Kidney (tissue), 14 donors: ENCODE results near the gene TNKS1BP1. TPM values are rescaled to one million over a fixed set of nuclear protein-coding genes. Genes with fewer than 3 reads are reported as not detected.
"Not testable (repeated sequence)": the region's sequence is repeated elsewhere in the genome, so short reads cannot be mapped to it uniquely, and the experiment has no call there.

Experiments used
- DNase-seq, 5 donors: peaks; one replicate each; pipeline ENCODE4 v3.0.0-alpha.2; 2013 to 2020
- FAIRE-seq: peaks from 2 replicates; lab custom pipeline; 2012; peaks lifted over from hg19 to GRCh38; lab: Jason Lieb, UNC
- H3K27ac ChIP-seq, 2 donors: one replicate each; pipeline ENCODE4 v1.7.0; 2013; ENCODE audit warnings: low read depth in 2 of 2, low read length in 2 of 2, inconsistent platforms in 1 of 2
- H3K27me3 ChIP-seq: one replicate; pipeline ENCODE4 v1.7.1; 2013; ENCODE audit warnings: low read length, inconsistent platforms; ENCODE audit not compliant: control insufficient read depth, insufficient read depth
- H3K36me3 ChIP-seq, 3 donors: one replicate each; pipeline versions ENCODE4 v1.7.0 to v1.7.1; 2013; ENCODE audit warnings: low read length in 3 of 3, control low read depth in 1 of 3, inconsistent platforms in 1 of 3; ENCODE audit not compliant: insufficient read depth in 3 of 3, control insufficient read depth in 2 of 3
- H3K4me1 ChIP-seq, 3 donors: one replicate each; pipeline versions ENCODE4 v1.7.0 to v1.7.1; 2013; ENCODE audit warnings: low read length in 3 of 3, inconsistent platforms in 1 of 3, low read depth in 1 of 3; ENCODE audit not compliant: control insufficient read depth in 2 of 3, insufficient read depth in 2 of 3
- H3K4me3 ChIP-seq, 3 donors: one replicate each; pipeline versions ENCODE4 v1.7.0 to v1.8.1; 2013; ENCODE audit warnings: low read length in 3 of 3, control low read depth in 1 of 3, inconsistent platforms in 1 of 3
- H3K9ac ChIP-seq, 3 donors: one replicate each; pipeline versions ENCODE4 v1.7.0 to v1.7.1; 2013; ENCODE audit warnings: low read length in 3 of 3, control low read depth in 1 of 3, inconsistent platforms in 1 of 3
- H3K9me3 ChIP-seq, 3 donors: one replicate each; pipeline versions ENCODE4 v1.7.0 to v1.7.1; 2013; ENCODE audit warnings: low read length in 3 of 3, control low read depth in 1 of 3, inconsistent platforms in 1 of 3; ENCODE audit not compliant: control insufficient read depth in 2 of 3, insufficient read depth in 1 of 3
- CTCF ChIP-seq: IDR thresholded peaks from 3 replicates; pipeline ENCODE4 v1.5.1; 2012; ENCODE audit warnings: mild to moderate bottlenecking, moderate library complexity, borderline replicate concordance; ENCODE audit not compliant: insufficient read depth; ENCODE audit errors: extremely low read depth
- intact Hi-C: fragments of 100-400 bp; cut with DNase I; formaldehyde crosslinking; loops from one replicate; pipeline ENCODE4 v1.11.1; 2022
- polyA plus RNA-seq: library from polyadenylated mRNA; stranded (reverse); fragments of 350-450 nt; fragmentation: Illumina TruSeq; extraction: RNeasy Lipid Tissue Mini Kit (QIAGEN cat#74804); gene quantifications from one replicate; pipeline ENCODE4 v1.2.3, GENCODE V29; 2014; ENCODE audit warnings: low read depth, low replicate concordance; ENCODE audit not compliant: insufficient read depth
- total RNA-seq: library from RNA; stranded (reverse); fragmentation: NEBNext Ultra II Directional; extraction: Animal tissue kit (Norgen Biotek cat#: 25700); gene quantifications from one replicate; pipeline ENCODE4 v1.2.1, GENCODE V29; 2021
- donor health status: control.
- donor health status: control.
- donor health status: control.
- donor health status: control.
- donor health status: control.
- donor health status: DM: yes; HTN: yes; CAD: no.
- donor health status: Normal renal cell carcinoma (clear cell type).

TNKS1BP1 gene
- total and polyA plus RNA-seq, 2 donors from 2014 or later = 53.3 to 206 TPM

DNA sequence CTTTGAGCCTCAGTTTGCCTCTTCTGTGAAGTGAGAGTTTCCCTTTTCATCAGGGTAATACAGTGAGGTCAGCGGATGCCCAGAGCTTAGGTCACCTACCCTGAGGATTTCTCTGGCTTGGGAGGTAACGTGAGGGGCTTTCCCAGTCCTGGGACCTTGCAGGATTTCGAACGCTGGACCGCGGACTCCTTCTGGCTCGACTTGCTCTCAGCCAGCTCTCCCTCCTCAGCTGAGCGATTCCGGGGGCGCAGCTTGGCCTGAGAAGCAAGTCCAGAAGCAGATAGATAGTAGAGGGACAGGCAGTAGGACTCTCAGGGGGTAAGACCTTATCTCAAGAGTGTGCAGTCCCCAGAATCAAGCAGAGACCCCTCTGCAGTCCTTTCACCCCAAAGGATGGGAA lies 24.0 kb downstream of the TNKS1BP1 start:
- FAIRE-seq = no peak

DNA sequence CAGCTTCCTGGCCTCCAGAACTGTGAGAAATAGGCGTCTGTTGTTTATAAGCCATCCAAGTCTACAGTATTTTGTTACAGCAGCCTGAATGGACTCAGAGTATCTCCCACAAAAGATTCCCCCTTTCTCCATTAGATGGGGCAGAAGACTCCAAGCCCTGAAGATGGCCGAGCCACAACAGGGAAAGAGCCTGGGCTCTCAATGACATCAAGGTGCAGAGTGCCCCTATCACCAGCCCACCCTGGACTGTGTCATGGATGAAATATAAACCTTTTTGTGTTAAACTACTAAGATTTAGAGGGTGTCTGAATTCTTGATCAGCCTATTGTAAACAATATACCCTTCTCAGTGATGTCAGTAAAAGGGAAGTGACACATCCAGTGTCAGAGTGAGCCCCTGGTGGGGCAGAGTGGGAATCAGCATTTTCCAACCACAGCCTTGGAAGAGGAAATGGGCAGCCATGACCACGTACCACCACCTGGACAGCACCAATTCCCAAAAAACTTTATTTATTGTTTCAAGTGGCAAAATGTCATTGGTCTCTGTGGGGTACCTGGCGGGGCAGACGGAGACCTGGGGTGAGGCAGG lies 25.5 kb downstream of the TNKS1BP1 start:
- peaks cover 0 to 6% (median 2%) of the 10 kb centered on the region in 3 donors for H3K4me1 ChIP-seq
- H3K9ac ChIP-seq = no peak overlapping the region
- no peak for FAIRE-seq
- peaks cover 0 to 7% (median 0%) of the 10 kb centered on the region in 3 donors for H3K9me3 ChIP-seq
- H3K27me3 ChIP-seq = no peaks in the 10 kb centered on the region
- TF ChIP-seq CTCF = no peak
- no peak overlapping the region for H3K27ac ChIP-seq
- peaks cover 5 to 41% (median 26%) of the 10 kb centered on the region in 3 donors for H3K36me3 ChIP-seq
- intact Hi-C loops = no loop called here
- no peak for DNase-seq
- no peak overlapping the region for H3K4me3 ChIP-seq

More for the DNA sequence above, 24.0 kb downstream of the TNKS1BP1 start:
- H3K36me3 ChIP-seq = peaks cover 5 to 41% (median 26%) of the 10 kb centered on the region in 3 donors
- H3K4me1 ChIP-seq = no peaks in the 10 kb centered on the region
- intact Hi-C loops = no loop called here
- no peak for DNase-seq
- no peak overlapping the region for H3K9ac ChIP-seq
- H3K4me3 ChIP-seq = no peak overlapping the region
- no peak for TF ChIP-seq CTCF
- H3K27me3 ChIP-seq = no peaks in the 10 kb centered on the region
- H3K27ac ChIP-seq = no peak overlapping the region
- H3K9me3 ChIP-seq = peaks cover 0 to 7% (median 0%) of the 10 kb centered on the region in 3 donors

DNA sequence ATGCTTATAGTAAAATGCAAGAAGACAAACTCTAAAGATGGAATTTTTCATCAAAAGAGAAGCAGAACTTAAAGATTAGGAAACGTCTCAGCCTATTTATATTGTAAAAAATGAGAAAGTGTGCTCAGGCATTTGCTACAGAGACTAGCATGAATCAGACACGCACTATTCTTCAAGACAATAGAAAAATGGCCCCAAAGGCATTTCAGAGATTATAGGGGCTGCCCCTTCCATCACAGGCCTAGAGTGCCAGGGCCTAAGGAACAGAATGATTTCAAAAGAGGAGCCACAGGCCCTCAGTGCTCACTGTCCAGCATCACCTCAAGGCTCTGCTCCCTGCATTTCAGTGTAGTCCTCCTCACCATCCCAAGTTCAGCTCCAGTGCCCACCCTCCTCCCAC lies 27.5 kb downstream of the TNKS1BP1 start:
- intact Hi-C loops = no loop called here
- no peaks in the 10 kb centered on the region for H3K27me3 ChIP-seq
- H3K27ac ChIP-seq = no peak overlapping the region
- H3K9ac ChIP-seq = no peak overlapping the region
- H3K9me3 ChIP-seq = peaks cover 0 to 7% (median 0%) of the 10 kb centered on the region in 3 donors
- H3K36me3 ChIP-seq = peaks cover 5 to 34% (median 26%) of the 10 kb centered on the region in 3 donors
- no peak for DNase-seq
- no peak overlapping the region for H3K4me3 ChIP-seq
- no peak for FAIRE-seq
- peaks cover 0 to 7% (median 2%) of the 10 kb centered on the region in 3 donors for H3K4me1 ChIP-seq
- no peak for TF ChIP-seq CTCF

DNA sequence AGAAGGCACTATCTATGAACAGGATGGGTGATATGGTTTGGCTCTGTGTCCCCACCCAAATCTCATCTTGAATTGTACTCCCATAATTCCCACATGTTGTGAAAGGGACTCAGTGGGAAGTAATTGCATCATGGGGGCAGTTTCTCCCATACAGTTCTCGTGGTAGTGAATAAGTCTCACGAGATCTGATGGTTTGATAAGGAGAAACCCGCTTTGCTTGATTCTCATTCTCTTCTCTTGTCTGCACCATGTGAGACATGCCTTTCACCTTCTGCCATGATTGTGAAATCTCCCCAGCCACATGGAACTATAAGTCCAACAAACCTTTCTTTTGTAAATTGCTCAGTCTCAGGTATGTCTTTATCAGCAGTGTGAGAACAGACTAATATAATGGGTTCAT lies 28.5 kb downstream of the TNKS1BP1 start:
- H3K27me3 ChIP-seq, H3K27ac ChIP-seq, H3K4me3 ChIP-seq, H3K9me3 ChIP-seq, H3K4me1 ChIP-seq, intact Hi-C loops, H3K9ac ChIP-seq, DNase-seq, FAIRE-seq: not testable (repeated sequence)
- H3K36me3 ChIP-seq = peaks cover 5 to 24% (median 22%) of the 10 kb centered on the region in 3 donors
